ENCODE measurements around the gene UTP14C.
"Not testable (repeated sequence)": the region's sequence is repeated elsewhere in the genome, so short reads cannot be mapped to it uniquely, and the experiment has no call there.

The UTP14C gene

GRCh38 chr13:52002361-52002760 is 22.1 kb upstream of the UTP14C start:
- no peak for DNase-seq (ENCODE audit: low read depth)

DNA sequence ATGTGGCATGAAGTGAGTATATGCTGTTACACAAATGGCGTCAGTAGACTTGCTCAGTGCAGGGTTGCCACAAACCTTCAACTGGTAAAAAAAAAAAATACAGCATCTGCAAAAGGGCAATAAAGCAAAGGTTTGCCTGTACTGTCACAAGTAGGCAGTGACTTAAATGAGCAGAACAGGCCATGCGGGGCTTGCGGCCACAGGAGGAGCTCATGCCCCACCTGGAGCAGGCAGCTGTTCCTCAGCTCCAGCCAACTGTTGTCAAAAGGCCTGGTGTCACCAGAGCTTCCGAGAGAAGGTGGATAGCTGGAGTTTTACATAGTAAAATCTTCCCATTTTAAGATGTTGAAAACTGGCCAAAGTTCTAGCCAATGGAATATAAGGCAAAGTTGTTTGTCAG is 20.9 kb upstream of the UTP14C start:
- no peak for DNase-seq (ENCODE audit: low read depth)

DNA sequence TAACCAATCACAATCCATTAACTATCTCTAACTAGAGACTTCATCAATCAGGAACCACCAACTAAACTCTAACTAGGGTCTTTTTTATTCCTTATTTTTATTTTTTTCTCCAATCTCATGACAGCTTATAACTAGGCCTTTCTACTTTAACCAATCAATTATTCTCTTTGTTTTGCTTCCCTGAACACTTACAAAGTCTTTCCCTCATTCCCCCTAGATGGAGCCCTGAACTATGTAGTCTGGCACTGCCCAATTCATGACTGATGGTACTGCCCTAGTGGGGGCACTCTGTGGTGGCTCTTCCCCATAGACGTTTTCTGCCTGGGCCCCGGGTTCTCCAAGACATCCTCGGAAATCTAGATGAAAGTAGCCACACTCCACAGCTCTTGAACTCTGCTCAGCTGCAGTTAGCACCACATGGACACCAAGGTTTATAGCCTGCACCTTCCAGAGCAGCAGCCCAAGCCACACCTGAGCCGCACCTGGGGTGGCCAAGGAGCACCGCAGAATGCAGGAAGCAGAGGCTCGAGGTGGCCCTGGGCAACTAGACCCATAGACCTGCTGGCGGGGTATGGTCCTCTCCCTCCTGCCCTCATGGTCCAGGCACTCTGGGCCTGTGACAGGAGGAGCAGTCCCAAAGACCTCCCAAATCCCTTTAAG is 19.9 kb upstream of the UTP14C start:
- DNase-seq (ENCODE audit: low read depth): no peak

- DNase-seq (ENCODE audit: low read depth): no peak
Observed at GRCh38 chr13:52005841-52006522, 18.5 kb upstream of the UTP14C start.

GRCh38 chr13:52006523-52007245 is 17.8 kb upstream of the UTP14C start:
- DNase-seq (ENCODE audit: low read depth): no peak

- no peak for DNase-seq (ENCODE audit: low read depth)
Observed at GRCh38 chr13:52009946-52010345, 14.5 kb upstream of the UTP14C start.

DNA sequence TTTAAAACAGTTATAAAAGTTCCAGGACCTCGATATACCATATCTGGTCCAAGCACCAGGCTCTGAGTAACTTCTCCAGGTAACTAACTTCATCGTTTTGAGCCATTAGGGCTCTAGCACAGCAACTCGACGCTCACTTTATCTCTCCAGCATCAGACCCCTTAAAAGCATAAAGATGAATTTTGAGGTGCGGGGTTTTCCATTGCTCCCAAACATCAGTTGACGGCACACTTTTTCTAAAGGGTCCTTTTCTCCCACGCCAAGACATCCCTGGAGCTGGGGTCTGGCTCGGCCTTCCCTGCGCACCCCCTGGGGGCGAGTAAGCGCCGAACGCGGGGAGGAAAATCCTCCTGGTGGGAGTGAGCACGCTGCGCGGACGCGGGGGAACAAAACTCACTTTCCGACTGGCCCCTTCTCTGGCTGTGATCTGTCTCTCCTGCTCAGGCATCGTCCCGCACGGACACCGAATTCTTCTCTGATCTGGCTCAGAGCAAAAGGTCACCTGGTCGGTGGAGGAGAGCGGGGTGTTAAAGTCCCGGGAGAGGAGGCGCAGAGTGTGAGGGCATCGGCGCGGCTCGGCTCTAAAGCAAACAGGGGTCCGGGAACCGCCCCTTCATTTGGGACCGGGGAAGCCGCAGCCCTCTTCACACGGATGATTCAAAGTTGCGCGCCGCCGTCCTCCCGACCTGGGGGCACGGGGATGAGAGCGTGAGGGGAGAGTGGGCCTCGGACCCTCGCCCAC is 13.4 kb upstream of the UTP14C start, which contains the start of gene ATP7B:
Gene ATP7B (minus strand): TSS at position 561 of the 742 bp plus-strand sequence. CDS start 113 bp downstream, at position 448.
- DNase-seq (ENCODE audit: low read depth): no peak

GRCh38 chr13:52011632-52012511 is 12.6 kb upstream of the UTP14C start, which contains the start of gene ALG11:
Gene ALG11 (plus strand): TSS chr13:52012398. CDS start chr13:52012419, 21 bp downstream.
- DNase-seq (ENCODE audit: low read depth): peak; percentile 89

- no peak for DNase-seq (ENCODE audit: low read depth)
Observed at GRCh38 chr13:52012512-52012836, 12.0 kb upstream of the UTP14C start.

GRCh38 chr13:52016296-52016695 is 8.2 kb upstream of the UTP14C start:
- DNase-seq (ENCODE audit: low read depth): no peak

GRCh38 chr13:52020191-52020590 is 4.3 kb upstream of the UTP14C start:
- no peak for DNase-seq (ENCODE audit: low read depth)

DNA sequence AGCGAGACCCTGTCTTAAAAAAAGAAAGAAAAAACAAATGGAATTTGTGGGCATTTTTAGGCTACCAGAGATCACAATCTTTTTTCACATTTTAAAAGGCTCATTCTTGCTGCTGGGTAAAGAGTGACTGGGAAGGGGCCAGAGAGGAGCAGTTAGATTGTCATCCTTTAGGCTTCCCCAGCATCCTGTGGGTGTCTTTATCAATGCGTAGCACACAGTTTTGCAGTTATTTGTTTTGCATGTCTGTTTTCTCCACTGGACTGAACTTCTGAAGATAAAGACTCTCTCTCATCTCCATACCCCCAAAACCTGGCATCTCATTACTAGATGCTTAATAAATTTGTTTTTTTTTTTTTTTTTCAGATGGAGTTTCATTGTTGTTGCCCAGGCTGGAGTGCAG is 2.1 kb upstream of the UTP14C start:
- DNase-seq (ENCODE audit: low read depth): no peak

DNA sequence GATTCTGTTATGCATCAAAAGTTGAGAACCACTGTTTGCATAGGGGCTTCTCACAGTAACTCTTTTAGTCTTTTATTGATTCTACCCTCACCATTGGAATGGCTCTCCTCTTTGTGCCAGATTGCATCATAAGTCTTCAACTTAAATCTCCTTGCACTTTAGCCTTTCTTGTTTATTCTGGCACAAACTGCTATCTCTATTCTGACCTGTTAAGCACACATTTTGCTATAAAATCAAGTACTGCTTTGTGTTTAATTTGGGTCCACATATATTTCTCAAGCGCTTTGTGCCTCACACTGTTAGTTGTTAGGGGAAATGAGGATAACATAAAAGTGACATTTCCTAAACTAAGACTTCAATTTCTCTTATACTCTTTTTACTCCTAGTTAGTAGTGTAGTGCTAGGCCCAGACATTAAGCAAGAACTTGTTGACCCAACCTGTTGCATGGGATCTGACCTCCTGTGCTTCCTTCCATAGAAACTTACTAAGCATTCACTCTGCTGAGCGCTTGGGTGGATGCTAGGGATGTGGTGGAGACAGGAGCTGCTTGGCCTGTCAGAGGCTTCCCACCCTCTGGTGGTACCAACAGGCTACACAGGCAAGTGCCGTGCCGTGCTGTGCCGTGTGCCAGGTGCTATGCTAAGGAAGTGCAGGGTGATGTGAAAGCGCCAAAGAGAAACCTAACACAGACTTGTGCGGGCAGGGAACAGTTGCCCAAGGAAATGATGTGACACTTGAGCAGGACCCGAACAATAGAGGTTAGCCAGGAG is 1.2 kb downstream of the UTP14C start:
- DNase-seq (ENCODE audit: low read depth): no peak

DNA sequence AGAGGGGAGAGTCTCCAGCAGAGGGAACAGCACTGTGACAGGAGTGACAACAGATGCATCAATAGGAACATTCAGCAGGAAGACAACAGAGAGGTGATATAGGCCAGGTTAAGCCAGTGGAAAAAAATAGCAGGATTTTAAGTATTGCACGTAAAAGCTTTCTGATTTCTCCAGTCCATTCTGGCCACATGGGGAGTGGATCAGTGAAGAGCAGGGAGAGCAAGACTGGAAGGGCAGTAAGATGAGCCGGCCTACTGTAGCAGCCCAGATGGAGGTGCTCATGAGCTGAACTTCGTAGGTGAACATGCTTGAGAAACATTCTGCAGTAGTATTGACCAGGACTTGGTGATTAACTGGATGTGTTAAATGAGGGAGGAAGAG is 1.7 kb downstream of the UTP14C start:
- no peak for DNase-seq (ENCODE audit: low read depth)

DNA sequence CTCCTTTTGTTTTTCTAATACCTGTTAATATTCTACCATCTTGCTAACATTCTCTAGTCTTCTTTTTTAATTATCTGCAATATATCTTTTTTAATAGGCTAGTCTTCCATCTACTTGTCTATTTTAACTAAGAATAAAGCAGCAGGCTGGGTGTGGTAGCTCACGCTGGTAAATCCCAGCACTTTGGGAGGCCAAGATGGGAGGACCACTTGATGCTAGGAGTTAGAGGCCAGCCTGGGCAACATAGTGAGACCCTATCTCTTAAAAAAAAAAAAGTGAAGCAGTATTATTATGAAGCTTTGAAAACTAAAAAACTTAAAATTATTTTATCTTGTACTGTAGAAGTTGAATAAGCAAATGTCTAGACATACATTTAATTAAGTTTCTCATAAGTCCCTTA is 3.3 kb downstream of the UTP14C start:
- no peak for DNase-seq (ENCODE audit: low read depth)

DNA sequence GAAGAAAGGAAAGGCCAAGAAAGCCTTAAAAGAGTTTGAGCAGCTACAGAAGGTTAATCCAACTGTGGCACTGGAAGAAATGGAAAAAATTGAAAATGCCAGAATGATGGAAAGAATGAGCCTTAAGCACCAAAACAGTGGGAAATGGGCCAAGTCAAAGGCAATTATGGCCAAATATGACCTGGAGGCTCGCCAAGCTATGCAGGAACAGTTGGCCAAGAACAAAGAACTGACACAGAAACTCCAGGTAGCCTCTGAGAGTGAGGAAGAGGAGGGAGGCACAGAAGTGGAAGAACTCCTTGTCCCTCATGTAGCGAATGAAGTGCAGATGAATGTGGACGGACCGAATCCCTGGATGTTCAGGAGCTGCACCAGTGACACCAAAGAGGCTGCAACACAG is 5.1 kb downstream of the UTP14C start:
- DNase-seq (ENCODE audit: low read depth): no peak

GRCh38 chr13:52030401-52030800 is 5.9 kb downstream of the UTP14C start:
- DNase-seq (ENCODE audit: low read depth): not testable (repeated sequence)

DNA sequence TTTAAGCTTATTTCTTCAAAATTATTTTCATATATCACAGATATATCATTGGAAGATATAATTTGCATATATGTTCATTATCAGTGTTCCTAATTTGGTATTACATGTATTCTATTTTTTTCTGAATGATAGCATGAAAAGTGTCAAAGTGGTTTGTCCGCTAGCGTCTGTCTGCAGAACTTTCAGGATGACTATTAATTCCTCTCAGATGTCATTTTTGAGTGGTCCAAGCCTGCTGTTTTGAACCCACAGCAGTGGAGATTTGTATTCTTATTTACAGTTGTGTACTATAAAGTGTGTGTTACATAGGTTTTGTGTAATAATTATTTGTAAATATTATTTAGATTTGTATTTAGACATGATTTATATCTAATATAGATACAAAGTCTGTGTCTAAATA is 8.5 kb downstream of the UTP14C start:
- DNase-seq (ENCODE audit: low read depth): no peak

- no peak for DNase-seq (ENCODE audit: low read depth)
Observed at GRCh38 chr13:52034616-52035226, 10.2 kb downstream of the UTP14C start.

- DNase-seq (ENCODE audit: low read depth): no peak
Observed at GRCh38 chr13:52036037-52036436, 11.5 kb downstream of the UTP14C start.

Measured in non-pigmented ciliary epithelial cell (primary cell).